ENCODE data around the gene GPR65.

- TF ChIP-seq CEBPB (IDR thresholded peaks at IDR 0.05) (no peak), EP300 (IDR thresholded peaks at IDR 0.05; ENCODE audit: borderline replicate concordance) (no peak), REST (IDR thresholded peaks at IDR 0.05; ENCODE audit: low read depth) (no peak), FOXM1 (IDR thresholded peaks at IDR 0.05; ENCODE audit: borderline replicate concordance, low read depth) (no peak), RAD21 (IDR thresholded peaks at IDR 0.05; ENCODE audit: low read depth) (no peak), CREB1 (IDR thresholded peaks at IDR 0.05; ENCODE audit: low read depth) (no peak)
- TF ChIP-seq, protein P1, sequence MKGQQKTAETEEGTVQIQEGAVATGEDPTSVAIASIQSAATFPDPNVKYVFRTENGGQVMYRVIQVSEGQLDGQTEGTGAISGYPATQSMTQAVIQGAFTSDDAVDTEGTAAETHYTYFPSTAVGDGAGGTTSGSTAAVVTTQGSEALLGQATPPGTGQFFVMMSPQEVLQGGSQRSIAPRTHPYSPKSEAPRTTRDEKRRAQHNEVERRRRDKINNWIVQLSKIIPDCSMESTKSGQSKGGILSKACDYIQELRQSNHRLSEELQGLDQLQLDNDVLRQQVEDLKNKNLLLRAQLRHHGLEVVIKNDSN (IDR thresholded peaks at IDR 0.05), result no peak
- TF ChIP-seq, protein P2, sequence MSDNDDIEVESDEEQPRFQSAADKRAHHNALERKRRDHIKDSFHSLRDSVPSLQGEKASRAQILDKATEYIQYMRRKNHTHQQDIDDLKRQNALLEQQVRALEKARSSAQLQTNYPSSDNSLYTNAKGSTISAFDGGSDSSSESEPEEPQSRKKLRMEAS (IDR thresholded peaks at IDR 0.05), result no peak
Measured at GRCh38 chr14:88008039-88008742, 3.3 kb downstream of the GPR65 start.
